ENCODE measurements around the gene AGBL4. TPM values are rescaled to one million over a fixed set of nuclear protein-coding genes. Genes with fewer than 3 reads are reported as not detected.

Gene AGBL4
- total and polyA plus RNA-seq, 11 donors = 0.40 to 1.4 (median 0.54) TPM; not detected in 3

DNA sequence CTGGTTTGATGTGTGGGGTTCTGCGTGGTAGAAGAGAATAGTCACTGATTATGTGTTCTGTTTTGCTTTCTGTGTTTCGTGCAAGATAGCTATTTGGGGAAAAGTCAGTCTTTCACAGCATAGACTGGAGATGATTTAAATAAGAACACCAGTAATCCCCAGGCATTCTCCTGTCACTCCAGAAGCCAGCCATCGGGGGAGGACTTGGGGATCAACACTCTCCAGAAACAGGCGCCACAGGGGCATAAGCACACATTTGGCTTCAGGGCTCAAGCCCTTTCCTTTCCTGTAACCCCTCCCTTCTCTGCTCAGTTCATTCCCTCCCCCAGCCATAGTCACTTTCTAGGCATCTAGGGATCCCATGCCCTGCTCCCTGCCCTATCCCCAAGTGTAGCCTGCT lies 1149.8 kb downstream of the AGBL4 start:
- no peak overlapping the region for H3K4me3 ChIP-seq
- peaks cover 0 to 3% (median 0%) of the 10 kb centered on the region in 9 donors for H3K27me3 ChIP-seq
- no peaks in the 10 kb centered on the region for H3K36me3 ChIP-seq
- no peaks in the 10 kb centered on the region for H3K4me1 ChIP-seq
- no peak for TF ChIP-seq POLR2A (IDR thresholded peaks at IDR 0.05)
- TF ChIP-seq, protein P1, sequence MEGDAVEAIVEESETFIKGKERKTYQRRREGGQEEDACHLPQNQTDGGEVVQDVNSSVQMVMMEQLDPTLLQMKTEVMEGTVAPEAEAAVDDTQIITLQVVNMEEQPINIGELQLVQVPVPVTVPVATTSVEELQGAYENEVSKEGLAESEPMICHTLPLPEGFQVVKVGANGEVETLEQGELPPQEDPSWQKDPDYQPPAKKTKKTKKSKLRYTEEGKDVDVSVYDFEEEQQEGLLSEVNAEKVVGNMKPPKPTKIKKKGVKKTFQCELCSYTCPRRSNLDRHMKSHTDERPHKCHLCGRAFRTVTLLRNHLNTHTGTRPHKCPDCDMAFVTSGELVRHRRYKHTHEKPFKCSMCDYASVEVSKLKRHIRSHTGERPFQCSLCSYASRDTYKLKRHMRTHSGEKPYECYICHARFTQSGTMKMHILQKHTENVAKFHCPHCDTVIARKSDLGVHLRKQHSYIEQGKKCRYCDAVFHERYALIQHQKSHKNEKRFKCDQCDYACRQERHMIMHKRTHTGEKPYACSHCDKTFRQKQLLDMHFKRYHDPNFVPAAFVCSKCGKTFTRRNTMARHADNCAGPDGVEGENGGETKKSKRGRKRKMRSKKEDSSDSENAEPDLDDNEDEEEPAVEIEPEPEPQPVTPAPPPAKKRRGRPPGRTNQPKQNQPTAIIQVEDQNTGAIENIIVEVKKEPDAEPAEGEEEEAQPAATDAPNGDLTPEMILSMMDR (IDR thresholded peaks at IDR 0.05) = no peak
- H3K9me3 ChIP-seq = no peaks in the 10 kb centered on the region
- no peak overlapping the region for H3K27ac ChIP-seq
- WGBS, 4 donors = 59 to 66% (median 62%) methylated on average over 4 of the region's 4 CpGs
- intact Hi-C loops (cut with DNase I) = no loop called here
- DNase-seq = no peak
- ATAC-seq = no peak

DNA sequence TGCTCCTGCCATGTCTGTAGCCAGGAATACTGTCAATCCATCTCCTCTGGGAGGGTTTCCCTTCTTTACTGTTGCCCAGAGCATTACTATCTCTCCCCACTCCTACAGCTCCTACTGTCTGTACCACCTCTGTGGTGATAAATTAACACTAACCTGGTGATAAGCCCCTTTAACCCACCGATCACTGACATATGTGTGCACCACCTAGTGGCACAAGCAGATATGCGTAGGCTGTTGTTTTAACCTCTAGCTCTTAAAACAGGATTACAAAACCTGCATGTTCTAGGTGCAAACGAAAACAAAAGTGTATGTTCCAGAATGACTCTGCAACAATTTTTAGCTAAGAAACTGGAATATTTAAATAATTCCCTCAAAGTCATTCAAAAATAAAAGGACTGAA lies 1153.2 kb downstream of the AGBL4 start:
- H3K27me3 ChIP-seq = peaks cover 0 to 3% (median 0%) of the 10 kb centered on the region in 9 donors
- intact Hi-C loops (cut with DNase I) = no loop called here
- no peaks in the 10 kb centered on the region for H3K4me1 ChIP-seq
- TF ChIP-seq, protein P1 (IDR thresholded peaks at IDR 0.05) = peak in 10 of 12 donors; percentile 14 to 43 (median 26)
- no peak for TF ChIP-seq POLR2A (IDR thresholded peaks at IDR 0.05)
- DNase-seq = no peak
- no peaks in the 10 kb centered on the region for H3K9me3 ChIP-seq
- no peaks in the 10 kb centered on the region for H3K36me3 ChIP-seq
- 13 to 23% (median 18%) methylated on average over 3 of the region's 3 CpGs for WGBS, 4 donors
- no peak for ATAC-seq
- no peak overlapping the region for H3K4me3 ChIP-seq
- H3K27ac ChIP-seq = no peak overlapping the region

DNA sequence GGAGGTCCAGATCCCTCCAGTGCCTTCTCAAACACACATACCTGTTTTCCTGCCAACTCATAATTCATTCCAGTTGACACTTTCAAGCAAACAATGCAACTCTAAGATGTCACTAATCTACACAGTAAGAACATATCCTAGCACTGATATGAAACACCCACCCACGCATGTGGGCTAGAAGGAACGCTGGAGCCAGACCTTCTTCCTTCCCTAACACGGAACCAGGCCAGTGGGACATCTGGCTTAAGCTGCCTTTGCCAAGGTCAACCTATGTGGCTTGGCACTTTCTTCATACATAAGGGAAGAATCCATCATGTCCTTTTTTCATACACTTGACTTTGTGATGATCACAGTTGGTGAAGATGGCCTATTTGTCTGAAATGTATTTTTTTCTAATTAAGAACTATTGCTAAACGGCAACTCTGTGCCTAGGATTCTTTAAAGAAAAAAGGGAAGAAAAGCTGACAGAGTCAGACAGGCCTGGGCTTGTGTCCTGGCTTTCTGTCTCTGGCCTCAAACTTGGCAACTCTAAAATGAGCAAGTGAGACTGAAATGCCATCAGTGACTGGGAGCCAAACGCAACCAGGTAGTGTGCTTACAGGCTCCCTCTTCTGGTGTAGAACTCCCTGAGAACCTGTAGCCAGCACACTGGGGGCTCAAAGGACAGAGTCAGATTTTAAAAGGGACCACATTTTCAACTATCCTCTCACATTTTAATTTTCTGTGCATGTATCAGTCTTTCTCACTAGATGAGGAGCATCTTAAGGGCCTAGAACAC lies 1154.4 kb downstream of the AGBL4 start:
- Histone ChIP-seq H3K27me3 (peaks cover 0 to 3% (median 0%) of the 10 kb centered on the region in 9 donors), H3K27ac (no peak overlapping the region), H3K4me1 (no peaks in the 10 kb centered on the region), H3K4me3 (no peak overlapping the region), H3K36me3 (no peaks in the 10 kb centered on the region), H3K9me3 (no peaks in the 10 kb centered on the region)
- DNase-seq = peak in 1 of 5 donors; percentile 31
- intact Hi-C loops (cut with DNase I) = no loop called here
- no peak for TF ChIP-seq POLR2A (IDR thresholded peaks at IDR 0.05)
- TF ChIP-seq, protein P1 (IDR thresholded peaks at IDR 0.05) = no peak
- peak in 1 of 4 donors; percentile 52 for ATAC-seq
- WGBS, 4 donors = 73 to 79% (median 75%) methylated on average over 5 of the region's 5 CpGs

DNA sequence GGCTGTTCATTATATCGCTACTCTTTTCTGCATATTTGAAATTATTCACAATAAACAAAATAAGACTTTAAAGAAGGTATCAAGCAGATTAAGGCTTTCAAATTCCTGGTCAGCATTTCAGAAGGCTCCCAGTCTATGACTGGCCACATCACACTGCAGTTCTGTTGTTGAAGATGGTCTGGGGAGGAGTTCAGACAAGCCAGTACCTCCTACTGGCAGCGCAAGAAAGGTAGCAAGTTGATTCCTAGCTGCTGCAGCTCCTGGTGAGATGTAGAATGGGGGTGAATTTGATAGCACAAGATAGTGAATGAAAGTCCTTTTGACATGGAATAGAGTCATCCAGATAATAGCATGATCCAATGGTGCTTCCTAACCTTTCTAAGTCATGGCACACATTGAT lies 1158.8 kb downstream of the AGBL4 start:
- Histone ChIP-seq H3K27ac (no peak overlapping the region), H3K9me3 (peaks cover 0 to 17% (median 4%) of the 10 kb centered on the region in 12 donors), H3K4me1 (no peaks in the 10 kb centered on the region), H3K4me3 (no peak overlapping the region), H3K27me3 (no peaks in the 10 kb centered on the region), H3K36me3 (no peaks in the 10 kb centered on the region)
- intact Hi-C loops (cut with DNase I) = no loop called here
- 46 to 97% (median 65%) methylated on average over 1 to 2 of the region's 2 CpGs for WGBS, 4 donors
- DNase-seq (no peak), ATAC-seq (no peak)
- TF ChIP-seq POLR2A (IDR thresholded peaks at IDR 0.05) = no peak
- TF ChIP-seq, protein P1 (IDR thresholded peaks at IDR 0.05) = no peak

Data from heart left ventricle (tissue), 16 donors.